ENCODE results near the gene PHC3.

The PHC3 gene

DNA sequence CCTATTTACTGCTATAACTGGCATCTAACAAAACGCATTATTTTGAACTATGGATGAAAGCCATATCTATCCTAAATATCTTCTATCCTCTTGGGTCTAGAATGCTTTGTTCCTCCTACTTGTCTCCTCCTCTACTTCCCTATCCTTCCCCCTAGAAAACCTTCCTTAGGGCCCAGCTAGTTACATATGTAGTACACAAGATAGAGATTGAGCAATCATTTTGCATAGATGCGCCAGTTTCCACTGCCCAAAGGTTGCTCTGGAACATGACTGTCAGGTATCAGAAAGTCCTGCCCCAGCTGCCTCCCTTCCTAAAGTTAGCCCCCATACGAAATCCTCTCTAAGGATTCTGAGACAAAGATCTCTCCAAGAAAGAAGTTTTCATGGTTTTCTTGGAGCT, 88.6 kb downstream of the PHC3 start:
- TF ChIP-seq GATA1 (IDR thresholded peaks at IDR 0.05; ENCODE audit: low read depth, low read length) (no peak), POLR2A (IDR thresholded peaks at IDR 0.05; ENCODE audit: low read length) (no peak)
- DNase-seq = no peak

DNA sequence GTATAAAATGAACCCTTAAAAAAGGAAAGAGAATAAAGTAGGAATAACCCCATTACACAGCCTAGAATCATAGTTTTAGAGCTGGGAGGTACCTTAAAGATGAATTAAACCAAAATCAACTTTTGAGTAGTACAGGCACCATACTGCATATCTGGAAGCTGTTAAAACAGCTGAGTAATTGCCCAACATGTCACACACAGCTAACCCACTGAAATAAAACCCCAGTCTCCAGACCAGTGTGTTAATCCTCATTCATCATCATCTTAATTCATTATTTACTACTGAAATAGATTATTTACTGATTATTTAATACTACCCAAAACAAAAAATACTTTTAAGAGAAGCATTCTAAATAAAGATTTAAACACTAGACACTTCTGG, 90.9 kb downstream of the PHC3 start:
- peak in 1 of 2 experiments; percentile 7 for DNase-seq
- TF ChIP-seq POLR2A (IDR thresholded peaks at IDR 0.05; ENCODE audit: low read length) (no peak), GATA1 (IDR thresholded peaks at IDR 0.05; ENCODE audit: low read depth, low read length) (no peak)

DNA sequence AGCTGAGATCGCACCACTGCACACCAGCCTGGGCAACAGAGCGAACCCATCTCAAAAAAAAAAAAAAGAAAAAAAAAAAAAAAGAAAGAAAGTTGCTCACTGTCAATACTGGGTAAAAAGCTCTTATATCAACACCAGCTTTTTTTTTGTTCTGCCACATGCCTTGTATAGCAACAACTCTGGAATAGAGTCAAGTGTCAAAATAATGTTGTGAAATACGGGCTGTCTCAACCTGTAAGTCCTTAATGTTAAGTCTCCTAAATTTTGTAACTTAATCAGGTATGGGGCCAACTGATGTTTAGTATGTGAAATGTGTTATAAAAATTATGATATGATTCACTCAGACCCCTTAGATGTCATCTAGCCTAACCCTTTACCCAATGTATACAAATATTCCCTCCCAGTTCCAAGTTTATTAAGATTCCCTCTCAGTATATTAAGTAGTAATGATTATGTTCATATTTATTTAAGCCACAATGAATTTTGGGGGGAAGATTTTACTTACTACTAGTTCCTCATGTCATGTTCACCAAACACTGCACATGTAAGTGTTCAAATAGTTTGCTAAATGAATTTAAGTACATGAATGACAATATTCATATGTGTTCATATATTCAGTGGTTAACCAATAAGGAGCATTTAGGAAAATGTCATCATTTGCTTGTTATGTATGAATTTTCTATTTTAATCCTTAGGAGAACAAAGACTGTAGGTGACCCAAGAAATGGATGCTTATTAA, 91.5 kb downstream of the PHC3 start:
- DNase-seq = no peak
- no peak for TF ChIP-seq GATA1 (IDR thresholded peaks at IDR 0.05; ENCODE audit: low read depth, low read length)
- no peak for TF ChIP-seq POLR2A (IDR thresholded peaks at IDR 0.05; ENCODE audit: low read length)

DNA sequence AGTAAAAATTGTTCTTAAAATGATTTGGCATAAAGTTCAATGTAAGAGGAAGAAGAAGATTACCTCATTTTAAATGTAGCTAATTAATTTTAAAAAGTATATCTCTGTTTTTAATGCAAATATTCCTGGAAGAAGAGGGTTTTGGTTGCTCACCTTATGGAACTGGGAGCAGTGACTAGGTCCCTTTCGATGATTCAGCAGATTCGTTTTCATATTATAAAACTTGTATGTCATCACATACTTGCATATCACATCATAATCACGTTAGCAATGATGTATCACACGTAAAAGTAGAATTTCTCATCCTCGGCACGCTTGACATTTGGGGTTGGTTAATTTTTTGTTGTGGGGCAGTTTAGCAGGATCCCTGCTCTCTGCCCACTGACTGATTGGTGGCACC, 96.1 kb downstream of the PHC3 start:
- peak in 1 of 2 experiments; percentile 22 for DNase-seq
- TF ChIP-seq GATA1 (IDR thresholded peaks at IDR 0.05; ENCODE audit: low read depth, low read length) (no peak), POLR2A (IDR thresholded peaks at IDR 0.05; ENCODE audit: low read length) (no peak)

DNA sequence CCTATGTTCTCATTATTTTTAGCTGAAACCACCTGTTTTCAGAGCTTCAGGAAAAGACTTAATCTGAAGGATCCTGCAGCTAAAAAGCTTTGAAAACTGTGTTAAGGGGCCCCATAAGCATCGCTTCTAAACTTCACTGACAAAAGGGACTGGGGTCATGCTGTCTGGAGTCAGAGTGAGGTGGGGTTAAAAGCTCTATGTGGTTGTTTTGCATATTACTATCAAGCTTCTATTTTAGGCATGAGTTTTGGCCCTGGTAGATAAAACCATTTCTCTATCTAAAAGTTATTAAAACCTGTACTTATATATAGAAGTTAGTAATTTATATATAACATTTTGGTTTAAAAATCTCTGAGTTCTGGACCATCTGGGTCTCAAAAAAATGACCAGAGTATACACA, 98.2 kb downstream of the PHC3 start:
- no peak for DNase-seq
- TF ChIP-seq GATA1 (IDR thresholded peaks at IDR 0.05; ENCODE audit: low read depth, low read length) (no peak), POLR2A (IDR thresholded peaks at IDR 0.05; ENCODE audit: low read length) (no peak)

DNA sequence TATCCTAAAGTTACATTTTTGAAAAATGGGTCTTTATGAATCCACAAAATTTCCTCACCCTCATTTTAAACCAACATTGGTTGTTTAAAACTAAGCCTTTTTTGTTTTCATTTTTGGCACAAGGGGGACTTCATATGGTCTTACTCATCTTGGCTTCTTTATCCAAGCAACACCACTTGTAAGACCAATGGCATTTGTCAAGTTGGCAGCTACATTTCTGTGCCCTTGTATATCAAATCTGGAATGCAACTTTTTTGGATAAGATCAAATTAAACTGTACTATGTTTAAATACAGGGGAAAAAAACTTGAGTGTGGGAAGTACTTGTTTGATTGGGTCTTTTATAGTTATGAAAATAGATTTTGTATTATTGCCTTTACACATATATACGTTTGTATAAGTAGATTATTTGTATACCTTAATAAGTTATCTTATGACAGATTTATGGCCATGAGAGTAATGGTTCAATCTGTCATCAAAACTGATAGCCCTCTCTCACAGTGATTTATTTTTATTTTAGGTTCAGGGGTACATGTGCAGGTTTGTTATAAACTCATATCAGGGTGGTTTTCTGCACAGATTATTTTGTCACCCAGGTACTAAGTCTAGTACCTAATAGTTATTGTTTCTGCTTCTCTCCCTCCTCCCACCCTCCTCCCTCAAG, 100.3 kb downstream of the PHC3 start:
- TF ChIP-seq GATA1 (IDR thresholded peaks at IDR 0.05; ENCODE audit: low read depth, low read length) (no peak), POLR2A (IDR thresholded peaks at IDR 0.05; ENCODE audit: low read length) (no peak)
- no peak for DNase-seq

DNA sequence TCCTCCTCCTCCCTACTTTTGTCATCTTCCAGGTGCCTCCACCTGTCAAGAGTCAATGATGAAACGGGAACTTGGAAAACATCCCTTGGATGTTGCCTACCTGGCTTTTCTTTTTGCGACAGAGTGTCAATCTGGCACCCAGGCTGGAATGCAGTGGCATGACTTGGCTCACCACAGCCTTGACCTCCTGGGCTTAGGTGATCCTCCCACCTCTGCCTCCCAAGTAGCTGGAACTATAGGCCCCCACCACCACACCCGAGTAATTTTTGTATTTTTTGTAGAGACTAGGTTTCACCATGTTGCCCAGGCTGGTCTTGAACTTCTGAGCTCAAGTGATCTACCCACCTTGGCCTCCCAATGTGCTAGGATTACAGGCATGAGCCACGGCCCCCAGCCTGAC, 100.9 kb downstream of the PHC3 start:
- DNase-seq = no peak
- TF ChIP-seq GATA1 (IDR thresholded peaks at IDR 0.05; ENCODE audit: low read depth, low read length) (no peak), POLR2A (IDR thresholded peaks at IDR 0.05; ENCODE audit: low read length) (no peak)

DNA sequence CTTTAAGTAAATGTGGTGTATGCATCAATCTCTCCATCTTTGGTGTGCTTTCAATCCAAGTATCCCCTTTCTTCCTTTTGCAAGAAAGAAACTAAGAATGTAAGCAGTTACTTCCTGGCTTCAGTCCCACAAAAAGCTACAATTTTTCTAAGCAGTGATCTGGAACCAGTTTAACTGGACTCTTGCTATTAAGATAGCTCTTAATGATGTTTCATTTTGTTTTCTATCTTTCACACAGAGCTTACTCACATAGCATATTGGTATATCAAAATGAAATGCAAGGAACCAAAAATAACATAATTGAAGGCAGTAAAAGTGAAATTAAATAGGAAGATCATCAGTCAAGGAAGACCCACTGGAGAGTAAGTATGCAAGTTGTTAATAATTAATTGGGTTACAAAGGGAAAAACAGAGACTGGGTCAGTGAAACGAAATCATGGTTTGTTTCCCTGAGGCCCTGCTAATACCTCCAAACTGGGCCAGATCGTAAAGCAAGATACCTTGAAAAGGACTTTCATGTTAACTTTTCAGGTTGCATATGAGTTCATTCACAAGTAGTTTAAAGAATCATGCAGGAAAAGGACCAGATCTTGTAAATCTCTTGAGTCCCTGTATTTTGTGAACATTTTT, 101.9 kb downstream of the PHC3 start:
- no peak for DNase-seq
- no peak for TF ChIP-seq GATA1 (IDR thresholded peaks at IDR 0.05; ENCODE audit: low read depth, low read length)
- TF ChIP-seq POLR2A (IDR thresholded peaks at IDR 0.05; ENCODE audit: low read length) = no peak

DNA sequence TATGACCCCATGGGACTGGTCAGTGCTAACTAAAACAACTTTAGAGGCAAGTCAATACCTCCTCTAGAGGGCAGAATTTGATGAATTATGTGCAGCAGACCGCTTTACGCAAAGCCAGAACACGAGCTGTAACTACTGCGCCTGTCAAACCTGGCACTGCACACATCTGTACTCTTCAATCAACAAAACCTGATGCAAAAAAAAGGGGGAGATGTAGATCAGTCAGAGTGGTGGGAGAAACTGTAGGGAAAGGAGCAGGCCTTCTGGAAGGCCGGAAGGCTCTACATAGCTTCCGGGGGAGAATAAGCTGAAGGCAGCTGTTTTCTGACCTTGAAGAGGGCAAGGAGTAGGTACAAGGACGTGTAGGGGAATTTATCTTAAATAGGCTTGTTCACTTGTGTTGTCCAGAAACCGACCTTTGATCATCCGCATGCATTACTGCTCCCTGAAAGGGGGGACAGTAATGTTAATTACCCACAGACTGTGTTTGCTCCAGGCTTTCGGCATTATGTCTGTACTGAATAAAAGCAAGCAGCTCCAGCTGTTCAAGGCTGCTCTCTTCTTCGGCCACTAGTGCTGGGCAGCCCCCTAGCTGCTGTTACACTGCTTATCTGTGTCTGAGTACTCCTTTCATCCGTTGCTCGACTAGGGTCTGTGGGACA, 102.8 kb downstream of the PHC3 start:
- DNase-seq = peak; percentile 25 to 31
- TF ChIP-seq POLR2A (IDR thresholded peaks at IDR 0.05; ENCODE audit: low read length) (no peak), GATA1 (IDR thresholded peaks at IDR 0.05; ENCODE audit: low read depth, low read length) (no peak)

DNA sequence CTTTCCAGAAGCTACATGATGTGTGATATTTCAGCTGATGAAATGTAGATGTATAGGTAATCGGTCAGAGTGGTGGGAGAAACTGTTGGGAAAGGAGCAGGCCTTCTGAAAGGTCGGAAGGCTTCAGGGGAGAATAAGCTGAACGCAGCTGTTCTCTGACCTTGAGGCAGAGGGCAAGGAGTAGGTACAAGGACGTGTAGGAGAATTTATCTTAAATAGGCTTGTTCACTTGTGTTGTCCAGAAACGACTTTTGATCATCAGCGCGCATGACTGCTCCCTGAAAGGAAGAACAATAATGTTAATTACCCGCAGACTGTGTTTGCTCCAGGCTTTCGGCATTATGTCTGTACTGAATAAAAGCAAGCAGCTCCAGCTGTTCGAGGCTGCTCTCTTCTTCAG, 104.2 kb downstream of the PHC3 start:
- no peak for TF ChIP-seq GATA1 (IDR thresholded peaks at IDR 0.05; ENCODE audit: low read depth, low read length)
- no peak for TF ChIP-seq POLR2A (IDR thresholded peaks at IDR 0.05; ENCODE audit: low read length)
- no peak for DNase-seq

DNA sequence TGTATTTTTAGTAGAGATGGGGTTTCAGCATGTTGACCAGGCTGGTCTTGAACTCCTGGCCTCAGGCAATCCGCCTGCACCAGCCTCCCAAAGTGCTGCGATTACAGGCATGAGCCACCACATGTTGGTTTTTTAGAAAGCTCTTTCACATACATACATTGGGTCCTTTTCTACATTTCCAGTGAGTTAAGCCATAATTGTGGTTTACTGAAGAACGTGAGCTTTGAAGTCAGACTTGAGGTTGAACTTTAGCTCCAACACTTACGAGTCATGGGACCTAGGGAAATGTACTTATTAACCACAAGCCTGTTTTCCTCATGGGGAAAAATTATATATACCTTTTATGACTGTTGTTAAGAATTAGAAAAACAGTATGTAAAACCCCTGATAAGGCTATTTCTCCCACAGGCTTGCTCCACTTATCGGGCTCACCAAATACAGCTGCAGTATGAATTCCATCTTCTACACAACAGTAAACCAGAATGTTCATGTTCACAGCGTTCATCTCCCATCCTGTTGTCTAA, 104.8 kb downstream of the PHC3 start:
- TF ChIP-seq GATA1 (IDR thresholded peaks at IDR 0.05; ENCODE audit: low read depth, low read length) (no peak), POLR2A (IDR thresholded peaks at IDR 0.05; ENCODE audit: low read length) (no peak)
- no peak for DNase-seq

DNA sequence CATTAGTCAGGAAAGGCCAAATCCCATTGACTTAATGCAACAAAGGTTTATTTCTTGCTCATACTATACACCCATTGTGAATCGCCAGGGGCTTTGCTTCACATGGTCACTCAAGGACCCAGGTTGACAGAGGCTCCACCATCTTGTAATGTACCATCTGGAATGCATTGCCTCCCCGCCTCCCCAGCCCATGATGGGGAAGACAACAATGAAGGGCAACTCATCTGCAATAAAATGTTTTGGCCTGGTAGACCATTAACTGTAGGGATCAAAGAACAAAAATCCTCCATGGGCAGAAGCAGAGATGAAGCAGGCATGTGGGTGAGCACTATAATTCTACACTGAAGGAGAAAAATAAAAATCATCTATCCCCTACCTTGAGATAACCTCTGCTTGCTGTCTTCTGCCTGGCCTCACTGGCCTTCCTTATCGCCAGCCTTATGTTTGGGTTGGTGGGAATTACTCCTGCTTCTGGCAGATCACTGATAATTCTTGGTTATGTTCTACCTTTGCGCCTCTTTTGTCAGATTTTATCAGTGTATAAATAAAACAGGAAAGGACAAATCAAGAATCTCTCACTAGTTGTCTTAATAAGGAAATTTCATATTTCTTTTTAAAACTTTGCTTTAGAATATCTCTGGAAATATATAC, 106.0 kb downstream of the PHC3 start:
- TF ChIP-seq GATA1 (IDR thresholded peaks at IDR 0.05; ENCODE audit: low read depth, low read length) (no peak), POLR2A (IDR thresholded peaks at IDR 0.05; ENCODE audit: low read length) (no peak)
- no peak for DNase-seq

DNA sequence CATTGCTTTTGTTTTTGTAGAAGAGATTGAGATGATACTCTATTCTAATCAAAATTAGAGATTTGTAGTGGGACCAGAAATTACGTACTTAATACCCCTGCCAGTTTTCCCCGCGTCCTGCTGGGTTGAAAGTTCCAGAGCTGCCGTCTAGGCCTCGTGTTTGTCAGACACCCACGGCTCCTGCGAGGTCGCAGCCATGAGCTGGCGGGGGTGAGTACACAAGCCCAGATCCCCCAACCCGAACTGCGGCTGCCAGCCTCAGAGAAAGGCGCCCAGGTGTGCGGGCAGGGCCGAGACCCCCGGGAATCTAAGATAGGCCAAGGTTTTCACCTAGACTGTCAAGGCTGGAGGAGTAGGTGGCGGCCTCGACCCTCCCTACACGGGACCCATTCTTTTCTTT, 117.4 kb downstream of the PHC3 start:
- no peak for TF ChIP-seq GATA1 (IDR thresholded peaks at IDR 0.05; ENCODE audit: low read depth, low read length)
- no peak for TF ChIP-seq POLR2A (IDR thresholded peaks at IDR 0.05; ENCODE audit: low read length)

More for the DNA sequence above, 117.4 kb downstream of the PHC3 start:
- no peak for DNase-seq

All from erythroblast (primary cell).